Duodenal mucosa (tissue), 2 donors: ENCODE data around the gene GSTM5.

Experiments
- H3K27ac ChIP-seq: one replicate; pipeline ENCODE4 v1.7.0; 2013; ENCODE audit warnings: low read depth, low read length
- H3K27me3 ChIP-seq, 2 donors: one replicate each; pipeline ENCODE4 v1.7.0; 2013; ENCODE audit warnings: low read length in 2 of 2, control low read depth in 1 of 2; ENCODE audit not compliant: insufficient read depth in 2 of 2, control insufficient read depth in 1 of 2
- H3K36me3 ChIP-seq, 2 donors: one replicate each; pipeline ENCODE4 v1.7.0; 2013; ENCODE audit warnings: low read length in 2 of 2, control low read depth in 1 of 2; ENCODE audit not compliant: insufficient read depth in 2 of 2, control insufficient read depth in 1 of 2
- H3K4me1 ChIP-seq, 2 donors: one replicate each; pipeline ENCODE4 v1.7.0; 2013; ENCODE audit warnings: low read length in 2 of 2, control low read depth in 1 of 2; ENCODE audit not compliant: insufficient read depth in 2 of 2, control insufficient read depth in 1 of 2
- H3K4me3 ChIP-seq, 2 donors: one replicate each; pipeline ENCODE4 v1.7.0; 2013; ENCODE audit warnings: low read length in 2 of 2, low read depth in 1 of 2
- H3K9ac ChIP-seq, 2 donors: one replicate each; pipeline ENCODE4 v1.7.0; 2013; ENCODE audit warnings: low read length in 2 of 2, low read depth in 1 of 2
- H3K9me3 ChIP-seq, 2 donors: one replicate each; pipeline ENCODE4 v1.7.0; 2013; ENCODE audit warnings: low read length in 2 of 2, control low read depth in 1 of 2; ENCODE audit not compliant: control insufficient read depth in 1 of 2

GSTM5 gene

DNA sequence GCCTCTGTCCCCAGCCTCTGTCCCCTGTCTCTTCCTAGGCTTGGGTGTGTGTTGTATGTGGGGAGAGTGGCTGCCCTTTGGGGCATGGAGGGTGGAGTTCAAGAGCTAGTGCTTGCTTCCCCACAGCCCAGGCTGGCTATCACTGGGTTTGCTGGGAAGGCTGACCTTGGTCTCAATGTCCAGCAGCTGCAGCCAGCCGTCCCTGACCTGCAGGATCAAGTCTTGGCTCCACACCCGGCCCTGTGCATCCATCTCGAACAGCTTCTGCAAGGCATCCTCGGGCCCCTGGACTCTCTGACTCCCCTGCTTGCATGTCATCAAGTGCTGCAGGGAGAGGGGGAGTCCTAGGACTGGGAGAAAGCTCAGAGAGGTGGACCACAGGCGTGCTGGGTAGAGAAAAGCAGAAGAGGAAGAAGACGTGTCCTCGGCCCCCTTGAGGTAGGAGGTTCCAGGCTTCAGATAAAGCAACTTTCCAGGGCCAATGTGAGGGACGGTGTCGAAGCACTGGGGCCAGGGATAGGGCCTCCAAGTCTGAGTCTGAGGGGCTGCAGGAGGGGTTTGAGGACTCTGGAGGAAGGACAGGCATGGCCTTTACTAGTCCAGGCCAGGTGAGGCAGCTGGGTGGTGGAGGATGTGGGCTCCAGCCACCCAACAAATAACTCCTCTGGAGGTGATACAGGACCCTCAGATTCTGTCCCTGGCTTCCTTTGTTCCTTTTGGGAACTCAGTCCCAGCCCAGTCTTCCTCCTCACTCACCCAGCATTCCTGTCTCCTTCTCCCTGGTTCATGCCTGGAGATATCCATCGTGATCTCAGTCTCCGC, 47.7 kb downstream of the GSTM5 start:
- Histone ChIP-seq H3K27me3 (no peaks in the 10 kb centered on the region), H3K9me3 (no peaks in the 10 kb centered on the region), H3K4me1 (peaks cover 32 to 44% of the 10 kb centered on the region in 2 donors), H3K27ac (no peak overlapping the region), H3K36me3 (peaks cover 37 to 65% of the 10 kb centered on the region in 2 donors), H3K9ac (no peak overlapping the region), H3K4me3 (no peak overlapping the region)

DNA sequence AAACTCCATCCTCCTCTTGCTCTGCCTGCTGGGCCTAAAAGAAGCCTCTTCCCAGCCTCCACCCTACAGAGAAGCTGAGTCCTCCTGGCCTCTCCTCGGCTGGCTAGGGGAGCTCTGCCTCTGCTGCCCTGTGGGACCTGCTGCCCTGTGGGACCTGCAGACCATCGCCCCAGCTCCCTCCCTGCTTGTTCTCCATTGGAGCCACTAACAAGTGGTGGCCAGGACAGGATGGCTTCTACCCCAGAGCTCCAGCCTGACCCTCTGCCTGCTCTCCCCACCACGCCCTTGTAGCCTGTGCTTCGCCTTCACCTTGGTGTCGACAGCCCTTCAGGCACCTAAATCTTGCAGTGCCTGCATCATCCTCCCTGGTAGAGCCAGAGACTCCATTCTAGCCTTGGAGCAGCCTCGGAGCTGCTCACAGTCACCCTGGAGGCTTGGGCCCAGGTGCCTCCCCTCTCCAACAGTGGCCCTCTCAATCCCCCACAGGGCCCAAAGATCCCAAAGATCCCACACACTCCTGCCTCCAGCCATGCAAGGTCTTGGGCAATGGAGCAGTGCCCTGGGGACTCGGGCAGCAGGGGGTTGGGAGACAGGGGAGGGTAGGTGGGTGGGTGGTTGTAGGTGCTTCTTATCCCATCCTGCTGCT, 48.7 kb downstream of the GSTM5 start:
- Histone ChIP-seq H3K27ac (no peak overlapping the region), H3K4me1 (peaks cover 42 to 54% of the 10 kb centered on the region in 2 donors), H3K4me3 (peak overlapping the region; percentile 77 to 91), H3K9ac (peak overlapping the region; percentile 4 to 91), H3K9me3 (no peaks in the 10 kb centered on the region), H3K27me3 (no peaks in the 10 kb centered on the region), H3K36me3 (peaks cover 33 to 56% of the 10 kb centered on the region in 2 donors)

DNA sequence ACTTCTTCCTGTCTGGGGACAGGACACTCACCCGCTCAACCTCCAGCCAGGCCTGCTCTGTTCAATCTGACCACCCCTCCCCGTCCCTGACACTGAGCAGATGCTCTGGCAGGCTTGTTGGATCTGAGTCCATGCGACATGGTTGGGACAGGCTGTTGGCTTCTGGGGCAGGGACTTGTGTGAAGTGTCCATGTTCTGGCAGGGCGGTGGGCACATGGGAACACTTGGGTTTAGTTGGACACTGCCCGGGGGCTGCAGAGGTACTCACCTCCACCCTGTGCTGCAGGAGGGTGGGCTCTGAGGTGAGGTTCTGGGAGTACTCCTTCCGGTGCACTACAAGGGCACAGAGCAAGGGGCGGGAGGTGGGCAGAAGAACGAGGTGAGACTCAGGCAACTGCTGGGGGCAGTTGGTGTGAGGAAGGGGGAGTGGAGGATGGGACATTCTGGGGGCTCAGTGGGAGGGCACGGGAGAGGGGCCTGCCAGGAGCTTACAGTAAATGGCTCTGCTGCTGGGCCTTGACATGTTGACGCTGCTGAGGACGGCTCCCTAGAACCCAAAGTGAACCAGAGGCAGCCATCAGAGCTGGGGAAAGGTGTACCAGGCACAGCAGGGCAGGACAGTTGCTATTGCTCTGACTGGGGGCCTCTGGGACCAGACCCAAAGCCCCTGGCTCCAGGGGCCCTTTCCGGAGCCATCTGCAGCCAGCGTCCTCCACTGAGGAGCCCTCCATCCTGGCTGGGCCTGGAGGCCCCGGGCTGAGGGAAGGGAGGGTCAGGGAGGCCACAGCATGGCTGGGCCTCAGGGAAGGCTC, 49.4 kb downstream of the GSTM5 start:
- Histone ChIP-seq H3K36me3 (peaks cover 29 to 49% of the 10 kb centered on the region in 2 donors), H3K4me1 (peaks cover 48 to 57% of the 10 kb centered on the region in 2 donors), H3K9ac (peak overlapping the region; percentile 91 to 100), H3K4me3 (peak overlapping the region; percentile 77 to 91), H3K9me3 (no peaks in the 10 kb centered on the region), H3K27ac (peak overlapping the region; percentile 5), H3K27me3 (no peaks in the 10 kb centered on the region)

DNA sequence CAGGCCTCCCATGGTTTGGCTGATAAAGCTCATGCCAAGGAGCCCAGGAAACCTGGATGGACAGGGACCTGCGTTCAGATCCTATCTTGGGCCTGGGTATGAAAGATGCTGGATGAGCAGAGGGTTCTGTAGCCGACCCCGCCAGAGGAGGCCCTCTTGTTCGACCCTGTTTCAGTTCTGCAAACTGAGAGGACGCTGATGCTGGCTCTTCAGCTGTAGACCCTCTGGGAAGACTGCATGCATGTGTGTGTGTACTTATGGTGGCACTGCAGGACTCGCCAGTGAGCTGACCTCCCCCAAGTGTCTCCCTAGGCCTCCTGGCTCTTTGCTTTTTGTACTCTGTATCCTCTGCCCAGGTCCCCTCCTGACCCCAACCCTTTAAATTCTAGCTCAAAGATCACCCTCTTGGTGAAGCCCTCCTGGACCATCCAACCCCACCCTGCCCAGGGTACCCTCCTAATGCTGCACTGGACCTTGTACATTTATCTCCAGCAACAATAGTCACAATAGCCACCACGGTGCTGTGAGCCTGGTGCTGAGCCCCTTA, 50.1 kb downstream of the GSTM5 start:
- Histone ChIP-seq H3K27ac (peak overlapping the region; percentile 53), H3K36me3 (peaks cover 25 to 43% of the 10 kb centered on the region in 2 donors), H3K4me3 (peak overlapping the region; percentile 77 to 91), H3K27me3 (no peaks in the 10 kb centered on the region), H3K4me1 (peaks cover 55 to 60% of the 10 kb centered on the region in 2 donors), H3K9me3 (no peaks in the 10 kb centered on the region), H3K9ac (peak overlapping the region; percentile 91 to 100)

DNA sequence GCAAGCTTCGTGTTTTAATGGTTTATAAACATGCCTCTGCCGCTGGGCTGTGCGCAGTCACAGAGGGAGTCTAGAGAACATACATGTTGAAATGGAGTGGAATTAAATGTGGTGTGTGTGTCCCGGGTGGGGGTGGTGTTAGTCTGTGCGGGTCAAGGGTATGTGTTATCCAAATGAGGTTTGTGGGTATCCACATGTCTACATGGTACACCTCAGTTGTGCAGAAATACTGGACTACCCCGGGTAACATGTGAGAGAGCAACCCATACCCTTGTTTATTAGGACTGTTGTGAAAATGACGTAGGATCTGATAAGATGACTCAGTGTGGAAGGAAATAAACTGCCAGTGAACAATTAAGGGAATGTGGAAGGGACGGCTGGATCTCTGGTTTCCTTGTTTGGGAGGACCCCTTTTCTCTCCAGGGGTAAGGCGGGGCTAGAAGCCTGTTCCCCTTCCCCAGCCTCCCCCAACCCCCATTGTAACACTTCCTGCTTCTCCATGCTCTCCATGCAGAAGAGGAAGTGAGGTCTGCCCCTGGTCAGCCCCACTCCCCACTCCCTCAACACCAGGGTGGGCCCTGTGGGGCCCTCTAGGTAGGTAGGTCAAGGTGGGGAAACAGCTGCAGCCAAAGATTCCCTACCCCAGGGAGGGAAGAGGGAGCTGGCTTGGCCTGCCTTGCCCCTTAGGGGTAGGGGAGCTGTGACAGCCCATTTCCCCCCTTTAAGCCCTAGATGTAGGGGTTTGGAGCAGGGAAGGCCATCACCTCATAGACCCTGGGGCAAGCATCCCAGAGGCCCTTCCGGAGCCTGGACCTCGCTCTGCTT, 51.0 kb downstream of the GSTM5 start:
- H3K9ac ChIP-seq, result peak overlapping the region; percentile 91 to 100
- H3K36me3 ChIP-seq, result peaks cover 19 to 36% of the 10 kb centered on the region in 2 donors
- H3K4me3 ChIP-seq, result peak overlapping the region; percentile 77 to 91
- H3K27ac ChIP-seq, result peak overlapping the region; percentile 96
- peaks cover 64 to 70% of the 10 kb centered on the region in 2 donors for H3K4me1 ChIP-seq
- H3K27me3 ChIP-seq, result no peaks in the 10 kb centered on the region
- H3K9me3 ChIP-seq, result no peaks in the 10 kb centered on the region

DNA sequence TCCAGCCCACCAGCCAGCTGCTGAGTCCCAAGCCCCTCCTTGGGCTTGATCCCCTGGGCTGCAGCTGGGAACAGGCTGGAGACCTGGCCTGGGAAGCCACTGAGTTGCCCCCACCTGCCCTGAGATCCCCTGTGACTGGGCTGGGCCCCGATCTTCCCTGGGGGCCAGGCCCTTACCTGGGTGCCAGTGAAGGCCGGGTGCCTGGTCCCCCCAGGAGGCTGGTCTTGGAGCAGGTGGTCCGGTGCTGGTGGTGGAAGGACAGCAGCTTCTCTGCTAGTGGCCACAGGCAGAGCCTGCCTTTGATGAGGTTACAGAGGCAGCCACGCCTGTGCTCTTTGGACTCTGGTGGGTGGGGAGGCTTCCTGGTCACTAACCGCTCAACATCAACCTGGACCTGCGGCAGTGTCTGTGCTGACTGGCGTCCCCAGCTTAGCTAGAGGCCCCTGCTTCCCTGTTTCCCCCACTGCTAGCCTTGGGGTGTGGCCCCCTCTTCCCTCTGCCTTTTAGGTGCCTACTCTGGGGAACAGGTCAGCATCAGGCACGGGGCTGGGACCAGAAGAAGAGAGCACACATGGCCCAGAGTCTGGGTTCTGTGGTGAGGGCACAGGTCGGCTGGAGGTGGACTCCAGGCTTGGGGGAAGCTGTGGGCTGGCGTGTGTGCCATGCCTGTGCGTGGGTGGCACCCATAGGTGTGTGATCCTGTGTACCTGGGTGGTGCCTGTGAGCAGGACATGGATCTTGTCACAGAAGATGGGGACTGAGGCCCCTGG, 51.8 kb downstream of the GSTM5 start, which contains the start of gene EPS8L3:
Gene EPS8L3 (minus strand): TSS at position 278 of the 770 bp plus-strand sequence. CDS start 2,174 bp downstream, outside the sequence.
- Histone ChIP-seq H3K27me3 (no peaks in the 10 kb centered on the region), H3K9ac (peak within 1 kb of the TSS; percentile 91 to 100), H3K27ac (peak within 1 kb of the TSS; percentile 96), H3K9me3 (no peaks in the 10 kb centered on the region), H3K36me3 (peaks cover 14 to 29% of the 10 kb centered on the region in 2 donors), H3K4me3 (peak within 1 kb of the TSS; percentile 77 to 91), H3K4me1 (peaks cover 67 to 73% of the 10 kb centered on the region in 2 donors)

DNA sequence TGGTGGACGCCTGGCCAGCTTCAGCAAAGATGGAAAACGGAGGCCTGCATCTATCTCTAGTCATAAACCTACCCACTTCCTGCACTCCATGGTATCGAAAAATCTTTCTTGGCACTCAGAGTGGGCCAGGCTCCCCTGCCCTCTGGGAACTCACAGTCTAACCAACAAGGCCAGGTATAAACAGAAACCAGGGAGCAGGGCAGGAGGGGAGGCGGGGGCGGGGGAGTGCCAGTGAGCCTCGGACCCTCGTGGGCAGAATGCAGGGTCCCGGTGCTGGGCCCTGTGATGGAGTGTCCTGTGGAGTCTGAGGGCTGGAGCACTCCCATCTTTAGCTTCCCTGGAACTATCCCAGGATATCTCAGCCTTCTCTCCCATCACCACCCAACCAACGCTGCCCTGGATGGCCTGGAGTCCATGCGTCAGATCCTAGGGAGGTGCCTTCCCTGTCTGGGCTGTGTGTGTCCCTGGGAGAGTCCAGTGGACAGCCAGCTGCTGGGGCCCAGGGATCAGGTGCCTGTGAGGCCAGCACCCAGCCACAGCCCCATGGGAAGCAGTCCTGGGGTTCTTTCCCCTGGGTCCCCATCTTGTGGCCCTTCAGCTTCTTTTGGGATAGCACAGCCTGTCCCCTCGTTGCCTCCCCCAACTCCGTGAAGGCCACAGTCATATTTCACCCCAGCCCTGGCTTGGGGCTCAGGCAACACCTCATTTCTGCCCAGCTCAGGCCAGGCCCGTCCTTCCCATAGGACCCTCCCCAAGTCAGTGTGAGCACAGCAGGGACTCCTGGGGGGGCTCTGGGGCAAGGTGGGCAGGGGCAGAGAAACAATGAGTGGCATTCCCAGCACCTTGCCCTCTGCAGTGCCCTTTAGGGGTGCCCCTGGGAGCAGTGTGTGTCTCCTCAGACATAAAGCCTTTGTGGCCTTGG, 52.8 kb downstream of the GSTM5 start:
- H3K27ac ChIP-seq, result peak overlapping the region; percentile 96
- H3K36me3 ChIP-seq, result peaks cover 6 to 19% of the 10 kb centered on the region in 2 donors
- peak overlapping the region; percentile 91 to 100 for H3K9ac ChIP-seq
- peaks cover 66 to 67% of the 10 kb centered on the region in 2 donors for H3K4me1 ChIP-seq
- H3K9me3 ChIP-seq, result no peaks in the 10 kb centered on the region
- no peaks in the 10 kb centered on the region for H3K27me3 ChIP-seq
- peak overlapping the region in 1 of 2 donors; percentile 91 for H3K4me3 ChIP-seq

DNA sequence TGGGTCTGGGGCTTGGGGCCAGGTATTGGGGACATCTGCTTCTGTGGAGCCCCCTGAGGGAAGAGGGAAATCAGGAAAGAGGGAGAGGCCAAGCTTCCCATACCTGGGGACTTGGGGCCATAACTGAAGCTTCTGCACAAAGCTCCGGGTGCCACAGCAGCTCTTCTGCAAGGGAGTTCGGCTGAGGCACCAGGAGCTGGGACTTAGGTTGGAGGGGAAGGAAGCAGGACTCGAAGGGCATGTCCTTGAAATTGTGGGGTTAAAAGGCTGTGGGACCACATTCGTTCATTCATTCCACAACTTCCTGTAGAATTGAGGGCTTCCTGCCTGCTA, 53.4 kb downstream of the GSTM5 start:
- H3K4me1 ChIP-seq, result peaks cover 60 to 67% of the 10 kb centered on the region in 2 donors
- peaks cover 2 to 14% of the 10 kb centered on the region in 2 donors for H3K36me3 ChIP-seq
- peak overlapping the region; percentile 77 to 100 for H3K9ac ChIP-seq

More for the DNA sequence above, 53.4 kb downstream of the GSTM5 start:
- H3K4me3 ChIP-seq, result peak overlapping the region; percentile 24 to 57
- H3K9me3 ChIP-seq, result no peaks in the 10 kb centered on the region
- peak overlapping the region; percentile 18 for H3K27ac ChIP-seq
- no peaks in the 10 kb centered on the region for H3K27me3 ChIP-seq
